ENCODE measurements around the gene EXOC4.

- TF ChIP-seq CTCF (IDR thresholded peaks at IDR 0.05) (no peak), POLR2A (IDR thresholded peaks at IDR 0.05) (no peak), POLR2AphosphoS5 (IDR thresholded peaks at IDR 0.05) (no peak)
Measured at GRCh38 chr7:134044682-134045081, 791.8 kb downstream of the EXOC4 start.
